H9 (cell line): Measurements from ENCODE around the gene ARAP2. TPM values are rescaled to one million over a fixed set of nuclear protein-coding genes. Genes with fewer than 3 reads are reported as not detected.

Experiments used
- DNase-seq: peaks from one replicate; pipeline ENCODE4 v3.0.0-alpha.2; 2017
- H2AFZ ChIP-seq: one replicate; pipeline ENCODE4 v1.6.1; 2013; ENCODE audit warnings: mild to moderate bottlenecking, low read length, control low read depth, moderate library complexity
- H2AK5ac ChIP-seq: 2 replicates; pipeline ENCODE4 v1.6.1; 2013; ENCODE audit warnings: low read length, control low read depth, mixed read lengths; ENCODE audit not compliant: insufficient read length
- H2BK120ac ChIP-seq: one replicate; pipeline ENCODE4 v1.6.1; 2013; ENCODE audit warnings: low read depth, mild to moderate bottlenecking, low read length, control low read depth, inconsistent platforms; ENCODE audit not compliant: poor library complexity, severe bottlenecking
- H2BK12ac ChIP-seq: 2 replicates; pipeline ENCODE4 v1.6.1; 2013; ENCODE audit warnings: low read length, control low read depth, mixed read lengths, low read depth; ENCODE audit not compliant: insufficient read length
- H2BK15ac ChIP-seq: 2 replicates; pipeline ENCODE4 v1.6.1; 2013; ENCODE audit warnings: low read depth, low read length, control low read depth
- H2BK20ac ChIP-seq: one replicate; pipeline ENCODE4 v1.6.1; 2013; ENCODE audit warnings: low read depth, mild to moderate bottlenecking, low read length, control low read depth, inconsistent platforms; ENCODE audit not compliant: poor library complexity, severe bottlenecking
- H2BK5ac ChIP-seq: 2 replicates; pipeline ENCODE4 v1.6.1; 2013; ENCODE audit warnings: low read length, control low read depth, mixed read lengths; ENCODE audit not compliant: insufficient read length
- H3K14ac ChIP-seq: 2 replicates; pipeline ENCODE4 v1.6.1; 2013; ENCODE audit warnings: low read length, control low read depth; ENCODE audit not compliant: insufficient read depth
- H3K18ac ChIP-seq: 2 replicates; pipeline ENCODE4 v1.6.1; 2013; ENCODE audit warnings: low read depth, mild to moderate bottlenecking, mixed read lengths, low read length, control low read depth; ENCODE audit not compliant: insufficient read length
- H3K23ac ChIP-seq: 2 replicates; pipeline ENCODE4 v1.6.1; 2013; ENCODE audit warnings: low read length, control low read depth, mixed read lengths, low read depth; ENCODE audit not compliant: insufficient read length
- H3K23me2 ChIP-seq: 2 replicates; pipeline ENCODE4 v1.6.1; 2013; ENCODE audit warnings: low read depth, mild to moderate bottlenecking, mixed read lengths, low read length, control low read depth; ENCODE audit not compliant: insufficient read length, poor library complexity, severe bottlenecking
- H3K27ac ChIP-seq: 2 replicates; pipeline ENCODE4 v1.5.1; 2013; ENCODE audit warnings: low read length, control low read depth, mixed read lengths, low read depth; ENCODE audit not compliant: insufficient read length
- H3K27me3 ChIP-seq: 2 replicates; pipeline ENCODE4 v1.6.1; 2013; ENCODE audit warnings: low read length, control low read depth, inconsistent platforms; ENCODE audit not compliant: insufficient read depth
- H3K4ac ChIP-seq: 2 replicates; pipeline ENCODE4 v1.6.1; 2013; ENCODE audit warnings: low read depth, mild to moderate bottlenecking, control low read depth, inconsistent platforms, low read length, moderate library complexity
- H3K4me1 ChIP-seq: 2 replicates; pipeline ENCODE4 v1.6.1; 2013; ENCODE audit warnings: low read length, control low read depth, inconsistent platforms; ENCODE audit not compliant: insufficient read depth
- H3K4me2 ChIP-seq: 2 replicates; pipeline ENCODE4 v1.6.1; 2013; ENCODE audit warnings: low read length, control low read depth, mixed read lengths; ENCODE audit not compliant: insufficient read length, insufficient read depth
- H3K56ac ChIP-seq: 2 replicates; pipeline ENCODE4 v1.6.1; 2013; ENCODE audit warnings: low read depth, mild to moderate bottlenecking, mixed read lengths, low read length, control low read depth; ENCODE audit not compliant: insufficient read length
- H3K79me1 ChIP-seq: 2 replicates; pipeline ENCODE4 v1.6.1; 2013; ENCODE audit warnings: low read depth, mild to moderate bottlenecking, moderate library complexity, low read length, control low read depth, inconsistent platforms; ENCODE audit not compliant: insufficient read depth, poor library complexity, severe bottlenecking
- H3K79me2 ChIP-seq: 2 replicates; pipeline ENCODE4 v1.6.1; 2013; ENCODE audit warnings: low read length, control low read depth, inconsistent platforms; ENCODE audit not compliant: insufficient read depth
- H3K9ac ChIP-seq: 2 replicates; pipeline ENCODE4 v1.6.1; 2013; ENCODE audit warnings: low read length, control low read depth, mixed read lengths; ENCODE audit not compliant: insufficient read length; ENCODE audit errors: extremely low read depth
- H3K9me3 ChIP-seq: one replicate; pipeline ENCODE4 v1.6.1; 2013; ENCODE audit warnings: low read depth, low read length, inconsistent platforms; ENCODE audit not compliant: control insufficient read depth
- H3T11ph ChIP-seq: one replicate; pipeline ENCODE4 v1.6.1; 2013; ENCODE audit warnings: mild to moderate bottlenecking, low read length, control low read depth, inconsistent platforms
- H4K20me1 ChIP-seq: one replicate; pipeline ENCODE4 v1.6.1; 2013; ENCODE audit not compliant: control insufficient read depth, insufficient read length, insufficient read depth
- H4K5ac ChIP-seq: 2 replicates; pipeline ENCODE4 v1.6.1; 2013; ENCODE audit warnings: low read depth, mild to moderate bottlenecking, mixed read lengths, low read length, control low read depth; ENCODE audit not compliant: insufficient read length
- H4K8ac ChIP-seq: replicated peaks from 2 replicates; pipeline ENCODE4 v1.6.1; 2013; ENCODE audit warnings: low read length, control low read depth, mixed read lengths, low read depth; ENCODE audit not compliant: insufficient read length
- H4K91ac ChIP-seq: 2 replicates; pipeline ENCODE4 v1.6.1; 2013; ENCODE audit warnings: low read depth, mild to moderate bottlenecking, moderate library complexity, mixed read lengths, low read length, control low read depth; ENCODE audit not compliant: insufficient read length
- H3K27ac Mint-ChIP-seq, 3 experiments: 2 replicates in 2 of 3; 3 replicates in 1 of 3; pipeline ENCODE4 v1.8.0; 2020 to 2021; ENCODE audit warnings: mixed read lengths in 3 of 3, mild to moderate bottlenecking in 1 of 3, moderate library complexity in 1 of 3
- H3K27me3 Mint-ChIP-seq: 2 replicates; pipeline ENCODE4 v1.8.0; 2021; ENCODE audit warnings: low read depth, mild to moderate bottlenecking, moderate library complexity, mixed read lengths
- H3K36me3 Mint-ChIP-seq, 3 experiments: 2 replicates in 2 of 3; 3 replicates in 1 of 3; pipeline ENCODE4 v1.8.0; 2020 to 2021; ENCODE audit warnings: low read depth in 3 of 3, mixed read lengths in 3 of 3; ENCODE audit not compliant: insufficient read depth in 1 of 3
- H3K4me1 Mint-ChIP-seq, 2 experiments: 2 replicates each; pipeline ENCODE4 v1.8.0; 2020; ENCODE audit warnings: mixed read lengths in 2 of 2
- H3K4me3 Mint-ChIP-seq, 2 experiments: 2 replicates in 1 of 2; 3 replicates in 1 of 2; pipeline ENCODE4 v1.8.0; 2020 to 2021; ENCODE audit warnings: mild to moderate bottlenecking in 2 of 2, mixed read lengths in 2 of 2, moderate library complexity in 1 of 2
- H3K9me3 Mint-ChIP-seq, 2 experiments: 2 replicates in 1 of 2; 3 replicates in 1 of 2; pipeline ENCODE4 v1.8.0; 2020; ENCODE audit warnings: mild to moderate bottlenecking in 2 of 2, mixed read lengths in 2 of 2, moderate library complexity in 1 of 2
- WGBS: extraction: QIAGEN DNeasy Blood & Tissue Kit; methylation state at CpG from one replicate; pipeline ENCODE4 v1.1.7; 2013; ENCODE audit warnings: missing lambda C conversion rate, low lambda C conversion rate, mixed read lengths; ENCODE audit not compliant: insufficient read length; ENCODE audit errors: extremely low coverage; 5-methylcytosine and 5-hydroxymethylcytosine counted together
- total RNA-seq: library from RNA; stranded (reverse); gene quantifications from 2 replicates; pipeline ENCODE4 v1.2.1, GENCODE V29; 2021
- TF ChIP-seq, protein P1 (sequence below): fragments of 200-600 bp; sonication (generic); conservative IDR thresholded peaks from 3 replicates; pipeline ENCODE4 v1.8.0; 2021; ENCODE audit warnings: antibody characterized with exemption, mild to moderate bottlenecking

The ARAP2 gene
- total RNA-seq, 1 experiment from 2014 or later: 6.3 TPM

DNA sequence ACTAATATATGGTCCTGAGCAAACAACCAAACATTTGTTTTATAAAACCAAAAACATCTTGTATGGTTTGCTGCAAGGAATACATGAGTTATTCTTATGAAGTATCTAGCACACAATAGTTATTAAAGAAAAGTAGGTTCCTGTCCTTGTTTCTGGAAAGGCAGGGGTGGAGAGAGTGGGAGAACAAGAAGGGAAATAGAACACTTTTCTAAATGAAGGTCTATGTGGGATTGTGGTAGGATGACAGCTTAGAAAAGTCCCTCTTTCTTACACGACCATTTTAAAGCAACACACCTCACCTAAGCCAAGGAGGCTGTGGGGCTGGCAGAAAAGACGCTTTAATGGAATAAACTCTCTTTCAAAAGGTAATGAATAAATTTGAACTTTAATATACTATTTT, 164.6 kb downstream of the ARAP2 start:
- H2AK5ac ChIP-seq: no peak overlapping the region
- H3K56ac ChIP-seq: no peak overlapping the region
- Mint-ChIP-seq H3K9me3 (no peaks in the 10 kb centered on the region), H3K36me3 (no peaks in the 10 kb centered on the region), H3K4me1 (no peaks in the 10 kb centered on the region), H3K4me3 (no peak overlapping the region), H3K27ac (no peak overlapping the region), H3K27me3 (no peaks in the 10 kb centered on the region)
- H3K9me3 ChIP-seq: no peaks in the 10 kb centered on the region
- no peak overlapping the region for H4K5ac ChIP-seq
- no peak overlapping the region for H3K9ac ChIP-seq
- no peak overlapping the region for H3T11ph ChIP-seq
- H3K23ac ChIP-seq: no peak overlapping the region
- H4K91ac ChIP-seq: no peak overlapping the region
- no peak overlapping the region for H3K4me2 ChIP-seq
- H3K27me3 ChIP-seq: no peaks in the 10 kb centered on the region
- H2AFZ ChIP-seq: no peak overlapping the region
- H3K4ac ChIP-seq: no peak overlapping the region
- no peaks in the 10 kb centered on the region for H3K79me1 ChIP-seq
- no peaks in the 10 kb centered on the region for H3K4me1 ChIP-seq
- H3K27ac ChIP-seq: no peak overlapping the region
- no peak overlapping the region for H2BK15ac ChIP-seq
- no CpG with 5 or more reads among the region's 2 CpGs for WGBS
- no peak overlapping the region for H2BK5ac ChIP-seq
- H2BK12ac ChIP-seq: no peak overlapping the region
- no peaks in the 10 kb centered on the region for H4K20me1 ChIP-seq
- H3K79me2 ChIP-seq: no peaks in the 10 kb centered on the region
- no peak overlapping the region for H3K14ac ChIP-seq
- no peak overlapping the region for H3K18ac ChIP-seq
- H3K23me2 ChIP-seq: no peaks in the 10 kb centered on the region
- no peak for DNase-seq
- TF ChIP-seq, protein P1, sequence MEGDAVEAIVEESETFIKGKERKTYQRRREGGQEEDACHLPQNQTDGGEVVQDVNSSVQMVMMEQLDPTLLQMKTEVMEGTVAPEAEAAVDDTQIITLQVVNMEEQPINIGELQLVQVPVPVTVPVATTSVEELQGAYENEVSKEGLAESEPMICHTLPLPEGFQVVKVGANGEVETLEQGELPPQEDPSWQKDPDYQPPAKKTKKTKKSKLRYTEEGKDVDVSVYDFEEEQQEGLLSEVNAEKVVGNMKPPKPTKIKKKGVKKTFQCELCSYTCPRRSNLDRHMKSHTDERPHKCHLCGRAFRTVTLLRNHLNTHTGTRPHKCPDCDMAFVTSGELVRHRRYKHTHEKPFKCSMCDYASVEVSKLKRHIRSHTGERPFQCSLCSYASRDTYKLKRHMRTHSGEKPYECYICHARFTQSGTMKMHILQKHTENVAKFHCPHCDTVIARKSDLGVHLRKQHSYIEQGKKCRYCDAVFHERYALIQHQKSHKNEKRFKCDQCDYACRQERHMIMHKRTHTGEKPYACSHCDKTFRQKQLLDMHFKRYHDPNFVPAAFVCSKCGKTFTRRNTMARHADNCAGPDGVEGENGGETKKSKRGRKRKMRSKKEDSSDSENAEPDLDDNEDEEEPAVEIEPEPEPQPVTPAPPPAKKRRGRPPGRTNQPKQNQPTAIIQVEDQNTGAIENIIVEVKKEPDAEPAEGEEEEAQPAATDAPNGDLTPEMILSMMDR: no peak
- H2BK20ac ChIP-seq: no peak overlapping the region
- H4K8ac ChIP-seq: no peak overlapping the region
- no peak overlapping the region for H2BK120ac ChIP-seq
